SJCRH30 (cell line): ENCODE results near the gene ANKRD31. TPM values are rescaled to one million over a fixed set of nuclear protein-coding genes. Genes with fewer than 3 reads are reported as not detected.
"Not testable (repeated sequence)": the region's sequence is repeated elsewhere in the genome, so short reads cannot be mapped to it uniquely, and the experiment has no call there.

ENCODE experiments used
- DNase-seq, 2 experiments: peaks; one replicate each; pipeline ENCODE4 v3.0.0-alpha.2; 2015 to 2020
- H3K27ac ChIP-seq: fragments of 250-450 bp; sonication (Bioruptor Pico); 2 replicates; pipeline ENCODE4 v1.5.1; 2020; ENCODE audit warnings: mild to moderate bottlenecking, moderate library complexity
- H3K27me3 ChIP-seq: fragments of 250-450 bp; sonication (Bioruptor Pico); 2 replicates; pipeline ENCODE4 v1.5.1; 2020; ENCODE audit warnings: mild to moderate bottlenecking, moderate library complexity
- H3K36me3 ChIP-seq: fragments of 250-450 bp; sonication (Bioruptor Pico); 2 replicates; pipeline ENCODE4 v1.5.1; 2020; ENCODE audit warnings: mild to moderate bottlenecking, moderate library complexity
- H3K4me1 ChIP-seq: fragments of 250-450 bp; sonication (Bioruptor Pico); 2 replicates; pipeline ENCODE4 v1.5.1; 2020; ENCODE audit warnings: mild to moderate bottlenecking, moderate library complexity
- H3K4me3 ChIP-seq: fragments of 250-450 bp; sonication (Bioruptor Pico); 2 replicates; pipeline ENCODE4 v1.5.1; 2020; ENCODE audit warnings: mild to moderate bottlenecking, moderate library complexity
- H3K9me3 ChIP-seq: fragments of 250-450 bp; sonication (Bioruptor Pico); replicated peaks from 2 replicates; pipeline ENCODE4 v1.5.1; 2020; ENCODE audit warnings: mild to moderate bottlenecking, moderate library complexity
- total RNA-seq: library from RNA; depleted of rRNA; stranded (reverse); fragments of >200 nt; shearing (Covaris generic); gene quantifications from 2 replicates; pipeline ENCODE4 v1.2.3, GENCODE V29; 2014; rRNA removed

ANKRD31 gene, protein sequence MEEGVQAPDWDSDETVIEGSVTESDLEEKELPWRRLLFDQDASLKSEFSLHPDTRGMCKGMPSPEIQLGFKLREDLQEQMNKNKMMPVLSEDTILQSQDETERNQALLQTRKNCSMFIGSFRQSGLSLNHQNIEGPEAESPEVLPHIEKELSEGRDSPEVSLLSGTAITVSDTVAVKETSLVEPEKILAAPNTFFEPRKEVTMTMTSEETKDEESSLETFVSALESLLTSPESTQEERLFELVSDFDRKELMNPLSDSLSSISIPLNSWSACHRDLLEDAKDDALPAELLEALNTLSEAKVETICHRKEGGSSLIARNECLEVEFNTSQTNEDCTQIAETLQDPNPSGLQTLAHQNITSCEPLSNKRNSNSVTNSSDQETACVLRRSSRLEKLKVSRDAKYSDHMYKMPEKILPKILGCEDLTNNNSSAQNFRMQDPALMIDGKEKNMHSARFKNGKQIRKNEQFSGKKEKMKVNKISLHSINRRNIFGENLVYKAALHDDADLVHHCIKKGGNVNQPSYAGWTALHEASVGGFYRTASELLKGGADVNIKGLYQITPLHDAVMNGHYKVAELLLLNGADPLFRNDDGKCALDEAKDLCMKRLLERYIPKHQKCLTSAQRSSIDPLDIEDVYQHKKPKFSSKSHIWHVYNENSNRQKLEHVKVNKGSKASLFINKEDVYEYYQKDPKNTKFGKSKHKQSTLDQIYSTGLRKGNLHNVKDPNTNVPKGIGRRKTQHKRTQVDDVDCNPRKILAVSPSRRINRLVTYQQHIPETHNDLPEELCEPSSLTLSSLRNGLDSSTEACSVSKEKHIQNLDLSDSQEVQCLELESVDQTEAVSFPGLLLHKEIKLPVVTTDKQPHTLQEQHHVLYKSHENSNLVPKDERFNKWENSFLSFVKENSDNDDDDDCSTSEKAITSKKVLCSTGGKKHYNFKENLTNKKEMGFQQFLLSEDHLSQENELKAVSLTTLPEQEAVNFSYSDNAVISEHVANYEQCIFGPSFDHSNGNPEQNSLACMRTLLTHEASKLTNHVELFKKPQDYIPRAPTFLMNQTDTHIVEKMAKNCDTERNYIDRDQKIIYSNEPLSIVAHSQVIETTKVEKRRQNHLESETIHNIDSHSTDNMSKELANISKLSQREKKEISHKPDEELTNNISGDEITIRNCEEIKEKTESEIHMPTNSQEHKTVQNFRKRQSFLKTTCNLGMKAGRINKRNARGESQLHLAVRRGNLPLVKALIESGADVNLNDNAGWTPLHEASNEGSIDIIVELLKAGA (N-terminal part only)
- 0.12 and 0.13 TPM in 2 replicates for total RNA-seq

GRCh38 chr5:75236322-75237316, at the start of gene ANKRD31:
Gene ANKRD31 (minus strand): TSS chr5:75236878. CDS start chr5:75236686, 192 bp downstream.
- Histone ChIP-seq H3K36me3 (no peaks in the 10 kb centered on the region), H3K4me3 (peak within 1 kb of the TSS; percentile 63), H3K9me3 (no peaks in the 10 kb centered on the region), H3K4me1 (peaks cover 3% of the 10 kb centered on the region; the same call in 1 of the 2 replicates), H3K27me3 (no peaks in the 10 kb centered on the region), H3K27ac (no peak within 1 kb of the TSS)
- peak; percentile 68 to 85 for DNase-seq

GRCh38 chr5:75286211-75286773, 49.6 kb upstream of the ANKRD31 start:
- DNase-seq = no peak
- H3K36me3 ChIP-seq = no peaks in the 10 kb centered on the region
- no peaks in the 10 kb centered on the region for H3K4me1 ChIP-seq
- H3K4me3 ChIP-seq = no peak overlapping the region
- H3K27me3 ChIP-seq = no peaks in the 10 kb centered on the region
- H3K9me3 ChIP-seq = no peaks in the 10 kb centered on the region
- no peak overlapping the region for H3K27ac ChIP-seq

GRCh38 chr5:75282581-75282980, 45.9 kb upstream of the ANKRD31 start:
- Histone ChIP-seq H3K36me3 (no peaks in the 10 kb centered on the region), H3K27me3 (no peaks in the 10 kb centered on the region), H3K4me3 (no peak overlapping the region), H3K27ac (no peak overlapping the region), H3K4me1 (no peaks in the 10 kb centered on the region), H3K9me3 (no peaks in the 10 kb centered on the region)
- no peak for DNase-seq

DNA sequence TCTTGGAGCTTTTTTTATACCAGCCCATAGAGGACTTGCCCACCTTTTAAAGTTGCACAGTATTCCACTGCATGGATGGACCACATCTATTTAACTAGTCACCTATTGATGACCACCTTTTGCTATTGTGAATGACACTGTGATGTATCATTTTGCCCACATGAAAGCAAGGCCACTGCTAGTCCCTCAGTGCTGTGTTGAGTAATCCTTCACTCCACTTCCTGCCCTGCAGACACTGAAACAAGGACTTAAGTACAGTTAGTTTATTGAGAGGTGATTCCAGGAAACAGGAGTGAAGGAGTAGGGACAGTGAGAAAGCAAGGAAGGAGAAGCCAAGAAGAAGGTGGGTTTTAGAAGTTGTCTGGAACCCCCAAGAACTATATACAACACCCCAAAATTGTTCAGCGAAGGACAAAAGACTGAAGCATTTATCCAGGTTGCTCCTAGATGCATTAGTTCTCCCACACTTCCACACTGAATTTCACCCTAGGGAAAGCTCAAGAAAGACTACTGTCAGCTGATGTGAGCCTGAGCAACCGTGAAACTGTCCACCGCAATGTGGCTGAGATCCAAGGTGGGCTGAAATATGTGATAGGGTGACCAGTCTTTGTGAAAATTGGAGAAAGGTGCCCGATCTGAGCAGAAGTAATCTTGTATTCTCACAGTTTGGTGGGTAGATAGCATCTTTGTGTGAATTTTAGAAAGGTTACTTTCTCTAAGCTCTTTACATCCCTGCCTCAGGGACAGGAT, 45.2 kb upstream of the ANKRD31 start:
- Histone ChIP-seq H3K27me3 (no peaks in the 10 kb centered on the region), H3K9me3 (no peaks in the 10 kb centered on the region), H3K27ac (no peak overlapping the region), H3K4me1 (no peaks in the 10 kb centered on the region), H3K36me3 (no peaks in the 10 kb centered on the region), H3K4me3 (no peak overlapping the region)
- no peak for DNase-seq

DNA sequence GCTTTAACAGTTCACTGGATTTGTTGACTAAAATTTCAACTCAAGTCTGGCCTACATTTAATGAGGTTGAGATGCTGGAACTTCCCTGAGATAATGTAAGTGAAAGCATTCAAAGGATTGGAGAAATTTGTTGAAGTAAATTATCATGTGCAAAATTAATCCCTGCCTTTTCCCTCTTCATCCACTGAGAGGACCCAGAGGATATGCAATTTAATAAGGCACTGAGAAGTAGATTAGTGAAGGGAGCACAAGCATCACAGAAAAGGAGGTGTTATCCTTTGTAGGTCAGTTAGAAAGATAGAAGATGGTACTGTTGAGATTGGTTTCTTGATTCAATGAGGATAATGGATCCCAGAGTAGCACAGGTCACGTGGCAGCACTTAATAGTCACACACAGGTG, 42.6 kb upstream of the ANKRD31 start:
- DNase-seq = no peak
- Histone ChIP-seq H3K27ac (no peak overlapping the region), H3K4me3 (no peak overlapping the region), H3K9me3 (no peaks in the 10 kb centered on the region), H3K27me3 (no peaks in the 10 kb centered on the region), H3K4me1 (no peaks in the 10 kb centered on the region), H3K36me3 (no peaks in the 10 kb centered on the region)

- no peak overlapping the region for H3K4me3 ChIP-seq
- no peaks in the 10 kb centered on the region for H3K4me1 ChIP-seq
- H3K27me3 ChIP-seq = no peaks in the 10 kb centered on the region
- H3K36me3 ChIP-seq = no peaks in the 10 kb centered on the region
- no peak for DNase-seq
- H3K9me3 ChIP-seq = 0 out of 2 replicates have a peak, but pooled peaks cover 6% of the 10 kb centered on the region
- H3K27ac ChIP-seq = no peak overlapping the region
Measured at GRCh38 chr5:75277463-75277862, 40.8 kb upstream of the ANKRD31 start.

DNA sequence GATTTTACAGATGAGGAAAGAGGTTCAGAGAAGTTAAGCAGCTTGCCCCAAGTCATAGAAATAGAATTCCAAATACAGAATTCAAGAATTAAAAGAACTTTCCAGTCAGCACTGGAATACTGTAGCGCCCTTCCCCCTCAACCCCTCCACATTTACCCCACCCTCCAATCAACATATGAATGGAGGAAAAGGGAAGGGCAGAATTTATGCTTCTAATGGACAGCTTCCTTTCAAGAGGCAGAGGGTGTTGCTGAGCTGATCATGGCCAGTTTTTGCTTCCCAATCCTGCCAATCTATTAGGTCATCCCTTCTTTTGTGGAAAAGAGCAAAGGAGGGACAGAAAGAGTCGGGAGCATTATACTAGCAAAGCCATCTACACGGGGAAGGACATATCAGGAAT, 39.1 kb upstream of the ANKRD31 start:
- Histone ChIP-seq H3K27ac (no peak overlapping the region), H3K4me3 (no peak overlapping the region), H3K4me1 (no peaks in the 10 kb centered on the region), H3K9me3 (0 out of 2 replicates have a peak, but pooled peaks cover 6% of the 10 kb centered on the region), H3K36me3 (no peaks in the 10 kb centered on the region), H3K27me3 (no peaks in the 10 kb centered on the region)
- DNase-seq = no peak

DNA sequence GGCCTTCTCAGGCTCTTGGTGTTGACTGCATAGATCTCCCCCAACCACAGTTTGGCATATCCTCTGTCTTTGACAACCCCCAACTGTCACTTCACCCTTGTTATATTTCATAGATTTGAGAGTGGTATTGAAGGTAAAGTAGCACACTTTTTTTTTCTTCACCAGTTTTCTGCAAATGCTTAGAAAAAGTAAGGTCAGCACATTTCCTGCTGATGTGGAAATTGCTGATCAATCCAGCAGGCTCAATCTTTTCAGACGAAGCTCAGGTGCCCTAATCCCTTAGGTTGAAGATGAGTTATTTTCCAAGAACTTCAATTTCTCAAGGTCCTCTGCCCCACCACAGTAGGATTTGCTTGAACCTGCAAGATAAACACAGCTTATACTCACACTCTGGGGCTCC, 38.5 kb upstream of the ANKRD31 start:
- Histone ChIP-seq H3K9me3 (0 out of 2 replicates have a peak, but pooled peaks cover 6% of the 10 kb centered on the region), H3K4me1 (no peaks in the 10 kb centered on the region), H3K27me3 (no peaks in the 10 kb centered on the region), H3K27ac (no peak overlapping the region), H3K36me3 (no peaks in the 10 kb centered on the region), H3K4me3 (no peak overlapping the region)
- DNase-seq = no peak

DNA sequence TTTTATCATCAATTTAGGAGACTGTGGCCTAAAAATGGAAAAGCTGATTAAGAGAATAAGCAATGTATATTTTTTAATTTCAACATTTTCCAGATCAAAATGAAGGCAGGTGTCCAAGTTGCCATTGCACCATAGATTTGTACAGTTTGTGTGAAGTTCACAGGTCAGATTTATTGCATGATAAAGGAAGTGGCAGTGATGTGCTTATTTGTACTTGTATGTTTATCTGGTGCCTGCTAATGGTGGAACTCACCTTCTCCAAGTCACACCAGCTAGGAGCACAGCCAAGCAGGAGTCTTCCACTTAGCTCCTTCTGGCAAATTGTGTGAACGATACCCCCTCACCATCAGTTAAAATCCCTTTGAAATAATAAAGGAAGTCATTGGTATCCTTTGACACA, 37.8 kb upstream of the ANKRD31 start:
- H3K4me1 ChIP-seq = no peaks in the 10 kb centered on the region
- no peak overlapping the region for H3K27ac ChIP-seq
- H3K4me3 ChIP-seq = no peak overlapping the region
- H3K27me3 ChIP-seq = no peaks in the 10 kb centered on the region
- DNase-seq = no peak
- 0 out of 2 replicates have a peak, but pooled peaks cover 6% of the 10 kb centered on the region for H3K9me3 ChIP-seq
- no peaks in the 10 kb centered on the region for H3K36me3 ChIP-seq

DNA sequence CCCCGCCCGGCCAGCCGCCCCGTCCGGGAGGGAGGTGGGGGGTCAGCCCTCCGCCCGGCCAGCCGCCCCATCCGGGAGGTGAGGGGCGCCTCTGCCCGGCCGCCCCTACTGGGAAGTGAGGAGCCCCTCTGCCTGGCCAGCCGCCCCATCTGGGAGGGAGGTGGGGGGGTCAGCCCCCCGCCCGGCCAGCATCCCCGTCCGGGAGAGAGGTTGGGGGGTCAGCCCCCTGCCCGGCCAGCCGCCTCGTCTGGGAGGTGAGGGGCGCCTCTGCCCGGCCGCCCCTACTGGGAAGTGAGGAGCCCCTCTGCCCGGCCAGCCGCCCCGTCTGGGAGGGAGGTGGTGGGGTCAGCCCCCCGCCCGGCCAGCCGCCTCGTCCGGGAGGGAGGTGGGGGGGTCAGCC, 33.9 kb upstream of the ANKRD31 start:
- not testable (repeated sequence) for H3K4me3 ChIP-seq, H3K4me1 ChIP-seq, H3K36me3 ChIP-seq, DNase-seq, H3K9me3 ChIP-seq, H3K27me3 ChIP-seq, H3K27ac ChIP-seq

GRCh38 chr5:75265731-75266130, 29.1 kb upstream of the ANKRD31 start:
- no peaks in the 10 kb centered on the region for H3K36me3 ChIP-seq
- no peak overlapping the region for H3K27ac ChIP-seq
- DNase-seq = peak in 1 of 2 experiments; percentile 42
- H3K4me1 ChIP-seq = no peaks in the 10 kb centered on the region
- no peak overlapping the region for H3K4me3 ChIP-seq
- no peaks in the 10 kb centered on the region for H3K9me3 ChIP-seq
- H3K27me3 ChIP-seq = no peaks in the 10 kb centered on the region

GRCh38 chr5:75262271-75262670, 25.6 kb upstream of the ANKRD31 start:
- H3K27me3 ChIP-seq = no peaks in the 10 kb centered on the region
- no peaks in the 10 kb centered on the region for H3K4me1 ChIP-seq
- H3K9me3 ChIP-seq = no peaks in the 10 kb centered on the region
- no peak overlapping the region for H3K27ac ChIP-seq
- no peak for DNase-seq
- no peaks in the 10 kb centered on the region for H3K36me3 ChIP-seq
- no peak overlapping the region for H3K4me3 ChIP-seq

DNA sequence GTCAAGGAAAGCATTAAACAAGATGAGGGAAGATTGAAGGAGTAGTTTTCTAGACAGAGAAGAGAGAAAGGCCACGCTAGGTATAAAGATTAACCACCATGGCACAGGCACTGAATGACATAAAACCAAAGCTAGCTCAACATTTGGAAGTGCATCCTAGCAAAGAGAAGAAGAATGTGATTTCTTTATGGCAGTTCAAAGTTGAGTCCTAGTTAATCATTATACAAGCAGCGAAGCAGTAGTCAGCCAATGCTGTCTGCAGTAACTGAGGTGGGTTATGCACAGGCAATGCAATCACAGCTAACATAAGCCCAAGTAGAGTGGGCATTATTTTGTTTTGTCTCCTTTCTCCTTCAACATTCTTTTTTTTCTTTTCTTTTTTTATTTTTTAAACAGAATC, 24.0 kb upstream of the ANKRD31 start:
- H3K4me3 ChIP-seq = no peak overlapping the region
- no peaks in the 10 kb centered on the region for H3K9me3 ChIP-seq
- H3K4me1 ChIP-seq = no peaks in the 10 kb centered on the region
- no peak overlapping the region for H3K27ac ChIP-seq
- H3K27me3 ChIP-seq = no peaks in the 10 kb centered on the region
- no peak for DNase-seq
- no peaks in the 10 kb centered on the region for H3K36me3 ChIP-seq
